Measurements from ENCODE around the gene ITGB7.
"Not testable (repeated sequence)": the region's sequence is repeated elsewhere in the genome, so short reads cannot be mapped to it uniquely, and the experiment has no call there.

Gene ITGB7

GRCh38 chr12:53217051-53217930 lies 10.2 kb upstream of the ITGB7 start:
- no peak for DNase-seq

- no peak for DNase-seq
Measured at GRCh38 chr12:53215497-53215896, 8.4 kb upstream of the ITGB7 start.

- DNase-seq: no peak
Measured at GRCh38 chr12:53214687-53215455, 7.8 kb upstream of the ITGB7 start.

DNA sequence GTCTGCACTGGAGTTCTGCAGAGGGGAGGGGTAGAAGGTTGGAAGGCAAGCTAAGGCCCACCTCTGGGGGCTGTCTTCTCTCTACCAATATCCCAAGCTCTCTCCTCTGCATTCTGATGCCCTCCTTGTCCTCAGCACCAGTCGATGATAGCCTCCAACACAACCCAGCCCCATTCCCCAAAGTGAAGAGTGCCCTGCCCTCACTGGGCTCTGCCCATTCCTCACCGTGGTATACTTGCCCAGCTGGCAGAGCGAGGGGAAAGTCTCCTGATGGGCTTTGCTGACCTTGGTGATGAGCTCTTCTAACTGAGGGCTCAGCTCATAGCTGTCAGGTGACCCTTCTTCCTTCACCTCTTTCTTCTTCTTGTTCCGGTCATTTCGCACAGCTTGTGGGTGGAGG lies 7.2 kb upstream of the ITGB7 start:
- no peak for DNase-seq

GRCh38 chr12:53213348-53213747 lies 6.3 kb upstream of the ITGB7 start:
- peak; percentile 22 for DNase-seq

DNA sequence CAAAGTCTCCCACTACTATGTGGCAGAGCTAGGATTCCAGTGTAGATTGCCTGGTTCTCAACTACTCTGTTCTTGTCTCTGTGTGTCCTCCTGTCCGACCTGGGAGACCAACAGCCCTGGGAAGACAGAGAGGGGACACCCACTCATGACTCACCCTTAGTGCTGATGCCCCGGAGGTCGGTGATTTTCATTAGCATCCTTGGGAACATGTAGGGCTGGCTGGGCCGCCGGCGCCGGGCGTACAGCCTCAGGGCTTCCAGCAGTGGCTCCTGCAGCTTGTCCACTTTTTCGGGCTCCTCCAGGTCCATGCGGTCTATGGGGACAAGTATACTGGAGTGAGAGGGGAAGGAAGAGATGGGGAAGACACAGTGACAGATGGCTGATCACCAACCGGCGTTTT lies 5.9 kb upstream of the ITGB7 start:
- DNase-seq: no peak

GRCh38 chr12:53211476-53212381 lies 4.7 kb upstream of the ITGB7 start:
- DNase-seq: no peak

- DNase-seq: no peak
Measured at GRCh38 chr12:53210843-53211242, 3.8 kb upstream of the ITGB7 start.

DNA sequence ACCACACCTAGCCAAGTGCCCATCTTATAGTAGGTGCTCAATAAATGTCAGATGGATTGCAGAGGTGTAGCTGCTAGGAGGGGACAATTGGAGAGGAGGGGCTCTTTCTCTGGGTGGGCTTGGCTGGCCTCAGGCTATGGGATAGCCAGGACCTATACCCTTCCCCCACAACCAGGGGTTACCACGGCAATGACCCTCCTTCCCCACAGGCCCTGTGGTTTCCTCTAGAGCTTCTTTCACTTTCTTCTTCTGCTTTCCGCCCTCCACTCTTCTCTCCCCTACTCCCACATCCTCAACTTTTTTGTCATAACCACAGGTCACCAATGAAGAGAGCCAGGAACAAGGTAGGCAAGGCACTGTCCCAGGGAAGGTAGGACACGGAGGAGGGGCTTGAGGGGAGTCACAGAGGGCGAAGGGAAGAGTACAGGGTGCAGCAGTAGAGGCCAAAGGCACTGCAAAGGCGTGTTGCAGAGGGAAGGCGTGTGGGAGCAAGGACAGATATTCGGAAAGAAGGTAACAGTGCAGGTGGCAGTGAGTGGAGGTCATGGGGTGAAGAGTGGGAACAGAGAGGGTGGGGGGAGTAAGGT lies 1.9 kb upstream of the ITGB7 start:
- DNase-seq: no peak

GRCh38 chr12:53208435-53208834 lies 1.4 kb upstream of the ITGB7 start:
- no peak for DNase-seq

DNA sequence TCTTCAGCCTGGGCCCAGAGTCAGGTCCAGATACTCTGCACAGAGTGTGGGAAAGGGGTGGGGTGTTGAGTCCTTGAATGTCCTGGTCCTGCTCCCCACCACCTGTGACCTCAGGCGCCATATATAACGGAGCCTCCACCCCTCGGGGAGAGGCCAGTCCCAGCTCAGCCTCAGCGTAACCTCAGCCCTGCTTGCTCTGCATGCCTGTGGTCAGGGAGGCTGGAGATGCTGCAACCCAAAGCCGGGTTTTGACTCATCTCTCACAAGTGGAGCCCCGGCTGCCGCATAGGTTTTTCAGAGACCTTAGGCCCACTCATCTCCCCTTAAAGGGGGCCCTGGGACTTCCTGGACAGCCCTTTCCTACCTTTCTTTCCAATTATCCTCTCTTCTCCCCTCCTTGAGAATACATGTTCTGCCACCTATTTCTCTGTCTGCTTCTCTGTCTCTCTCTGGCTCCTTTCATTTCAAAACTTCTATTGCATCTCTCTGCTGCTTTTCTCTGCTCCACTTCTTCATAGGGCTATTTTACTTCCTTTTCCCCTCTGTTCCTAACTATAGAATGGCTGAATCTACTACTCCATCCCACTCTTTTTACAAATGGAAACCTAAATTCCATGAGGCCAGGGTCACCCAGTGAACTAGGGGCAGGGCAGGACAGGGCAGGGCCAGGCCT lies 1.2 kb downstream of the ITGB7 start:
- DNase-seq: peak; percentile 37

- no peak for DNase-seq
Measured at GRCh38 chr12:53204351-53204750, 2.7 kb downstream of the ITGB7 start.

GRCh38 chr12:53202316-53202715 lies 4.7 kb downstream of the ITGB7 start:
- DNase-seq: not testable (repeated sequence)

DNA sequence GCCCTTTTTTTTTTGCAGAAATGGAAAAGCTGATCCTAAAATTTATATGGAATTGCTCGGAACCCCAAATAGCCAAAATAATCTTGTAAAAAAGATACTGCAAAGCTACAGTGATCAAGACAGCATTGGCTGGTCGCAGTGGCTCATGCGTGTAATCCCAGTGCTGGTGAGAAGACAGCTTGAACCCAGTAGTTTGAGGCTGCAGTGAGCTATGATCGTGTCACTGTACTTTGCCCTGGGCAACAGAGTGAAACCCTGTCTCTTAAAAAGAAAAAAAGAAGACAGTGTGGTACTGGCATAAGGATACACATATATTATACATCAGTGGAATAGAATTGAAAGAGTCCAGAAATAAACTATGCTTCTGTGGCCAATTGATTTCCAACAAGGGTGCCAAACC lies 5.4 kb downstream of the ITGB7 start:
- DNase-seq: no peak

GRCh38 chr12:53201177-53201541 lies 5.9 kb downstream of the ITGB7 start:
- DNase-seq: no peak

DNA sequence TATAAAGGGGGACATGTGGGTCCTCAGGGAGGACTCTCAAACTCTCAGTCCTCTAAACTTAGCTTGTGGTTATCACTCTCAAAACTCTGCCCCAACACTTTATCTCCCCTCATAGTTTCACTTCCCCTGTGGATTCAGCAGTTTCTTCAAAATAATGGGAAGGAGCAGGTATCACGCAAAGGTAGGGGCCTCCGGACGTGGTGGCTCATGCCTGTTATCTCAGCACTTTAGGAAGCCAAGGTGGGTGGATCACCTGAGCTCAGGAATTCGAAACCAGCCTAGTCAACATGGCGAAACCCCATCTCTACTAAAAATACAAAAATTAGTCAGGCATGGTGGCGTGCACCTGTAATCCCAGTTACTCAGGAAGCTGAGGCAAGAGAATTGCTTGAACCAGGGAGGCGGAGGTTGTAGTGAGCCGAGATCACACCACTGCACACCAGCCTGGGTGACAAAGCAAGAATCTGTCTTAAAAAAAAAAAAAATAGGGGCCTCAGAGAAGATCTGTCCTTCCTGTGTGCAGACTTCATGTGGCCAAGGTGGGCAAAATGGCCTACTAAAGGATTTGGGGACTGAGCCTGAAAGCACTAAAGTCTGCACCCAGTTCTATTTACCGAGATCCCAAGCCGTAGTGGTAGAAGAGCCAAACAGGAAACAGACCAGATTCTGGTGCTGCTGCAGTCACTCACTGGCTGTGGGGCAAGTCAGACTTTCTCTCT lies 6.4 kb downstream of the ITGB7 start:
- no peak for DNase-seq

DNA sequence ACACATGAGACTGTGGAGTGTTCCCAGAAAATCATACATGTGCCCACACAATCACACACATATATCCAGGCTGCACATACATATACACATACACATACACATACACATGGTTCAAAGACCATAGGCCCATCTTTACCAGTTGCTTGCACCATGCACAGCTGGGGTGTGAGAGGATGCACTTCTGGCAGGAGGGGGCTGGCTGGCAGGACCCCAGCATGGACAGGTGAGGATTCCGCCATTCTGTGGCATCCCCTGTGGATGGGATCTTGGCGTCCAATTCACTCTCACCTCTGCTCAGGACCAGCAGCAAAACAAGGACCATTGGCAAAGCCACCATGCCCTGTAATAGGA lies 7.0 kb downstream of the ITGB7 start:
- DNase-seq: no peak

GRCh38 chr12:53199700-53200099 lies 7.4 kb downstream of the ITGB7 start:
- DNase-seq: no peak

DNA sequence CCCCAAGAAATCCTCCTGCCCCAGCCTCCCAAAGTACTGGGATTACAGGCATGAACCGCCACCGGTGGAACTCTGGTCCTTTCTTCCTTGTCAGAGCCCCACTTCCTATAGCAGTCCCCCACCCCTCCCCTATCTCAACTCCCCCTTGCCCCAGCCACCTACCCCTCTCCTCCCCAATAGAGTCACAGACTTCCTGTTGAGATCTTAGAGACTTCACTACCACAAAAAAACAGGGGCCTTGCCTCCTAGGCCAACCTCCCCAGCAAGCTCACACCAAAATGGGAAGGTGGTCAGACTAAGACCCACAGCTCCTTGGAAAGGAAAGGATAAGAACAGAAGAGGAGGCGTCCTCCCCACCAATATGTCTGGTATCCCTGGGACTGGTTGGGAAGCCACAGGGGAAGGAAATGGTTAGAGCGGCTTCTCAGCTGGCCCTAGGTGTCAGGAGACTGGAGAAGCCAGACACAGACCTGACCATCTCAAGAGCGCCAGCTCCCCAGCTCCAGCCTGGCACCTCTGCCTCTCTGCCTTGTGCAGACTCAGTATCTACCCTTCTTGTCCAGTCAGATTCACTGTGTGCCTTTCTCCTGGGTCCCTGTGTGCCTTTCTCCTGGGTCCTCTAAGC lies 8.5 kb downstream of the ITGB7 start:
- no peak for DNase-seq

GRCh38 chr12:53197011-53197640 lies 9.9 kb downstream of the ITGB7 start:
- DNase-seq: no peak

DNA sequence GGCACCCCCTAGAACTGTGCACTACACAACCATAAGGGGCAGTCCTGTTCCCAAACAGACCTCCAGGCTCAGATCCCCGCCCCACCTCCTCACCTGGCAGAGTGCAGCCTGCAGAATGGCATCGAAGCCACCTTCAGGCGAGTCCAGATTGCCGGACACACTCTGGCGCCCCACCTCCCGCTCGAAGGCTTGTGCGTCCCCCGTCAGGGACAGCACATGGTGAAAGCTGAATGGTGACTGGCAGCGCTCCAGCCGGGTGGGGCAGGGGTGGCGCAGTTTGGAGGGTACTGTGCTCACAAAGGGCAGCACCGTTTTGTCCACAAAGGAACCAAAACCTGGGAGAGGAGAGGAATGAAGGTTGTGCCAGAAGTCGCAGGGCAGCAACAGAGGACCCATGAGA lies 10.6 kb downstream of the ITGB7 start:
- no peak for DNase-seq
